ENCODE results near the gene RLIM.

The RLIM gene

GRCh38 chrX:74606799-74607198 lies 7.6 kb downstream of the RLIM start:
- Mint-ChIP-seq H3K27ac (no peak overlapping the region), H3K36me3 (ENCODE audit: low read depth) (peaks cover 78% of the 10 kb centered on the region), H3K4me3 (no peak overlapping the region), H3K9me3 (peaks cover 34% of the 10 kb centered on the region), H3K4me1 (no peaks in the 10 kb centered on the region), H3K27me3 (ENCODE audit: low read depth, poor library complexity) (no peaks in the 10 kb centered on the region)
- DNase-seq: no peak
- TF ChIP-seq, protein P1, sequence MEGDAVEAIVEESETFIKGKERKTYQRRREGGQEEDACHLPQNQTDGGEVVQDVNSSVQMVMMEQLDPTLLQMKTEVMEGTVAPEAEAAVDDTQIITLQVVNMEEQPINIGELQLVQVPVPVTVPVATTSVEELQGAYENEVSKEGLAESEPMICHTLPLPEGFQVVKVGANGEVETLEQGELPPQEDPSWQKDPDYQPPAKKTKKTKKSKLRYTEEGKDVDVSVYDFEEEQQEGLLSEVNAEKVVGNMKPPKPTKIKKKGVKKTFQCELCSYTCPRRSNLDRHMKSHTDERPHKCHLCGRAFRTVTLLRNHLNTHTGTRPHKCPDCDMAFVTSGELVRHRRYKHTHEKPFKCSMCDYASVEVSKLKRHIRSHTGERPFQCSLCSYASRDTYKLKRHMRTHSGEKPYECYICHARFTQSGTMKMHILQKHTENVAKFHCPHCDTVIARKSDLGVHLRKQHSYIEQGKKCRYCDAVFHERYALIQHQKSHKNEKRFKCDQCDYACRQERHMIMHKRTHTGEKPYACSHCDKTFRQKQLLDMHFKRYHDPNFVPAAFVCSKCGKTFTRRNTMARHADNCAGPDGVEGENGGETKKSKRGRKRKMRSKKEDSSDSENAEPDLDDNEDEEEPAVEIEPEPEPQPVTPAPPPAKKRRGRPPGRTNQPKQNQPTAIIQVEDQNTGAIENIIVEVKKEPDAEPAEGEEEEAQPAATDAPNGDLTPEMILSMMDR (IDR thresholded peaks at IDR 0.05): no peak

GRCh38 chrX:74606342-74606741 lies 8.1 kb downstream of the RLIM start:
- Mint-ChIP-seq H3K27me3 (ENCODE audit: low read depth, poor library complexity) (no peaks in the 10 kb centered on the region), H3K4me3 (no peak overlapping the region), H3K36me3 (ENCODE audit: low read depth) (peaks cover 78% of the 10 kb centered on the region), H3K27ac (no peak overlapping the region), H3K9me3 (peaks cover 36% of the 10 kb centered on the region), H3K4me1 (no peaks in the 10 kb centered on the region)
- TF ChIP-seq, protein P1 (IDR thresholded peaks at IDR 0.05): no peak
- no peak for DNase-seq

DNA sequence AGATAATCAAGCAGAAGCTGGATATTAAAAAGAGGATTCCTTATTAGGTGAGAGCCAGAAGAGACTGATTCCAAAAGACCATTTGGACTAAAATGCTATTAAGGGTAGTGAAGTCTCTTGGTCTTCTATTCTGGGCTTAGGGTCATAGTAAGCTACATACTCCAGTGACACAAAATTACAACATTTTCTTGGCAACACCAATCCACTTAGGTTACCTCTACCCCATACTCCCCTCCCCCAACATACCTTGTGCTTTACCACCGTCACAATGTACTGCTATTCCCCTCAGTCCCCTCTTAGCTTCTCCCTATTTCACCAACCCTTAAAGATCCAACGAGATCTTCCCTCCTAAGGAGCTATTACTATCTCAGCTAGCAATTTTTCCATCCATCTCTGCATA lies 11.4 kb downstream of the RLIM start:
- H3K4me1 Mint-ChIP-seq: no peaks in the 10 kb centered on the region
- no peak overlapping the region for H3K27ac Mint-ChIP-seq
- no peak for DNase-seq
- H3K36me3 Mint-ChIP-seq (ENCODE audit: low read depth): peaks cover 77% of the 10 kb centered on the region
- TF ChIP-seq, protein P1 (IDR thresholded peaks at IDR 0.05): no peak
- no peak overlapping the region for H3K4me3 Mint-ChIP-seq
- H3K27me3 Mint-ChIP-seq (ENCODE audit: low read depth, poor library complexity): no peaks in the 10 kb centered on the region
- peaks cover 40% of the 10 kb centered on the region for H3K9me3 Mint-ChIP-seq

- H3K27me3 Mint-ChIP-seq (ENCODE audit: low read depth, poor library complexity): no peaks in the 10 kb centered on the region
- TF ChIP-seq, protein P1 (IDR thresholded peaks at IDR 0.05): no peak
- peaks cover 68% of the 10 kb centered on the region for H3K36me3 Mint-ChIP-seq (ENCODE audit: low read depth)
Observed at GRCh38 chrX:74602142-74602541, 12.3 kb downstream of the RLIM start.

GRCh38 chrX:74593593-74593992 lies 20.8 kb downstream of the RLIM start:
- Mint-ChIP-seq H3K4me3 (no peak overlapping the region), H3K36me3 (ENCODE audit: low read depth) (peaks cover 33% of the 10 kb centered on the region), H3K27me3 (ENCODE audit: low read depth, poor library complexity) (no peaks in the 10 kb centered on the region), H3K4me1 (no peaks in the 10 kb centered on the region), H3K27ac (no peak overlapping the region), H3K9me3 (peaks cover 17% of the 10 kb centered on the region)
- DNase-seq: no peak
- TF ChIP-seq, protein P1 (IDR thresholded peaks at IDR 0.05): no peak

More at GRCh38 chrX:74602142-74602541, 12.3 kb downstream of the RLIM start:
- Mint-ChIP-seq H3K27ac (no peak overlapping the region), H3K4me1 (no peaks in the 10 kb centered on the region), H3K9me3 (peaks cover 38% of the 10 kb centered on the region), H3K4me3 (no peak overlapping the region)
- no peak for DNase-seq

DNA sequence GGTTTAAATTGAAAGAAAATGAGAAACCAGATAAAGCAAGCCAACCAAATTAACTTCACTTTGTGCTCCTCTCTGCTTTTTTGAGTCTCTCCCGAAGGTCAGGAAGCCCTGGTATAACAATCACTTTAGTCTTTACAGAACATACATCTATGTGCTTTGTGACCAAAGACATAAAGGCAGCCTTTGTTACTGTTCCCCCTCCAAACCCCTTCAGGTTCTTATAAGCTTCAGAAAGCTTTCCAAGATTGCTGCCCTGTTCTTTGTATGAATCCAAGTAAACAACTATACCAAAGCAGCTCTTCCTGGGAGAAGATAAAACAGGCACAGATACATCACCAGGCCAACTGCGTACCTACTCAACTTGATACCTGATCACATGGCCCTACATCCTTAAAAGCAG lies 28.7 kb downstream of the RLIM start:
- H3K27ac Mint-ChIP-seq: no peak overlapping the region
- no peak overlapping the region for H3K4me3 Mint-ChIP-seq
- peaks cover 53% of the 10 kb centered on the region for H3K36me3 Mint-ChIP-seq (ENCODE audit: low read depth)
- no peak for DNase-seq
- H3K4me1 Mint-ChIP-seq: no peaks in the 10 kb centered on the region
- no peaks in the 10 kb centered on the region for H3K27me3 Mint-ChIP-seq (ENCODE audit: low read depth, poor library complexity)
- H3K9me3 Mint-ChIP-seq: peaks cover 11% of the 10 kb centered on the region
- TF ChIP-seq, protein P1 (IDR thresholded peaks at IDR 0.05): no peak

Data from nephron progenitor cell (in vitro differentiated cells).